IPS-20b (cell line): ENCODE data around the gene CD274.

ENCODE experiments used
- H3K27ac ChIP-seq: one replicate; pipeline ENCODE4 v1.5.1; 2013; ENCODE audit warnings: low read length
- H3K27me3 ChIP-seq: 2 replicates; pipeline ENCODE4 v1.6.1; 2013; ENCODE audit warnings: mild to moderate bottlenecking, low read length, inconsistent platforms; ENCODE audit not compliant: insufficient read depth
- H3K36me3 ChIP-seq: 2 replicates; pipeline ENCODE4 v1.6.1; 2013; ENCODE audit warnings: low read depth, mild to moderate bottlenecking, inconsistent platforms, low read length, moderate library complexity; ENCODE audit not compliant: insufficient read depth
- H3K4me1 ChIP-seq: 2 replicates; pipeline ENCODE4 v1.6.1; 2013; ENCODE audit warnings: mild to moderate bottlenecking, control low read depth, inconsistent platforms, low read length, moderate library complexity; ENCODE audit not compliant: insufficient read depth
- H3K4me3 ChIP-seq: 2 replicates; pipeline ENCODE4 v1.5.1; 2013; ENCODE audit warnings: mild to moderate bottlenecking, low read length, inconsistent platforms
- H3K9ac ChIP-seq: 2 replicates; pipeline ENCODE4 v1.6.1; 2013; ENCODE audit warnings: low read depth, mild to moderate bottlenecking, inconsistent platforms, low read length, moderate library complexity
- H3K9me3 ChIP-seq: 2 replicates; pipeline ENCODE4 v1.6.1; 2013; ENCODE audit warnings: mild to moderate bottlenecking, low read depth, low read length, inconsistent platforms; ENCODE audit not compliant: insufficient read depth

CD274 gene

DNA sequence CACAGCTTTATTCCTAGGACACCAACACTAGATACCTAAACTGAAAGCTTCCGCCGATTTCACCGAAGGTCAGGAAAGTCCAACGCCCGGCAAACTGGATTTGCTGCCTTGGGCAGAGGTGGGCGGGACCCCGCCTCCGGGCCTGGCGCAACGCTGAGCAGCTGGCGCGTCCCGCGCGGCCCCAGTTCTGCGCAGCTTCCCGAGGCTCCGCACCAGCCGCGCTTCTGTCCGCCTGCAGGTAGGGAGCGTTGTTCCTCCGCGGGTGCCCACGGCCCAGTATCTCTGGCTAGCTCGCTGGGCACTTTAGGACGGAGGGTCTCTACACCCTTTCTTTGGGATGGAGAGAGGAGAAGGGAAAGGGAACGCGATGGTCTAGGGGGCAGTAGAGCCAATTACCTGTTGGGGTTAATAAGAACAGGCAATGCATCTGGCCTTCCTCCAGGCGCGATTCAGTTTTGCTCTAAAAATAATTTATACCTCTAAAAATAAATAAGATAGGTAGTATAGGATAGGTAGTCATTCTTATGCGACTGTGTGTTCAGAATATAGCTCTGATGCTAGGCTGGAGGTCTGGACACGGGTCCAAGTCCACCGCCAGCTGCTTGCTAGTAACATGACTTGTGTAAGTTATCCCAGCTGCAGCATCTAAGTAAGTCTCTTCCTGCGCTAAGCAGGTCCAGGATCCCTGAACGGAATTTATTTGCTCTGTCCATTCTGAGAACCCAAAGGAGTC is at the start of gene CD274:
Gene CD274, plus strand, starts transcription at position 184 of the 733 bp plus-strand sequence. CDS start 5,572 bp downstream, outside the sequence.
- H3K9me3 ChIP-seq = no peaks in the 10 kb centered on the region
- no peaks in the 10 kb centered on the region for H3K36me3 ChIP-seq
- peak within 1 kb of the TSS; percentile 66 for H3K4me3 ChIP-seq
- no peaks in the 10 kb centered on the region for H3K27me3 ChIP-seq
- no peak within 1 kb of the TSS for H3K27ac ChIP-seq
- no peak within 1 kb of the TSS for H3K9ac ChIP-seq
- no peaks in the 10 kb centered on the region for H3K4me1 ChIP-seq

- Histone ChIP-seq H3K9ac (no peak overlapping the region), H3K27ac (no peak overlapping the region), H3K4me3 (no peak overlapping the region), H3K27me3 (no peaks in the 10 kb centered on the region), H3K36me3 (no peaks in the 10 kb centered on the region), H3K9me3 (peaks cover 8% of the 10 kb centered on the region), H3K4me1 (no peaks in the 10 kb centered on the region)
Observed at GRCh38 chr9:5402217-5402616, 48.1 kb upstream of the CD274 start.

DNA sequence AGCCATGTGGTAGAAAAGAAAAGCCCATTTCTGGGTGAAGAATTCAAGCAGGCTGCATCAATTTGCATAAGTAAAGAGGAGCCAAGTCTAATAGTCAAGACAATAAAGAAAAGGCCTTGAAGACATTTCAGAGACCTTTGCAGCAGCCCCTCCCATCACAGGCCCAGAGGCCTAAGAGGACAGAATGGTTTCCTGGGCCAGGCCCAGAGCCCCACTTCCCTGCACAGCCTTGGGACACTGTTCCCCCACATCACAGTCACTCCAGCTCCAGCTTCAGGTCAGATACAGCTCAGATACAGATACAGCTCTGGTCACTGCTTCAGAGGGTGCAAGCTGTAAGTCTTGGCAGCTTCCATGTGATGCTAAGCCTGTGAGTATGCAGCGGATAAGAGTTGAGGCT is 41.7 kb upstream of the CD274 start:
- Histone ChIP-seq H3K36me3 (no peaks in the 10 kb centered on the region), H3K4me3 (no peak overlapping the region), H3K4me1 (no peaks in the 10 kb centered on the region), H3K27ac (no peak overlapping the region), H3K27me3 (no peaks in the 10 kb centered on the region), H3K9ac (no peak overlapping the region), H3K9me3 (peaks cover 42% of the 10 kb centered on the region)

DNA sequence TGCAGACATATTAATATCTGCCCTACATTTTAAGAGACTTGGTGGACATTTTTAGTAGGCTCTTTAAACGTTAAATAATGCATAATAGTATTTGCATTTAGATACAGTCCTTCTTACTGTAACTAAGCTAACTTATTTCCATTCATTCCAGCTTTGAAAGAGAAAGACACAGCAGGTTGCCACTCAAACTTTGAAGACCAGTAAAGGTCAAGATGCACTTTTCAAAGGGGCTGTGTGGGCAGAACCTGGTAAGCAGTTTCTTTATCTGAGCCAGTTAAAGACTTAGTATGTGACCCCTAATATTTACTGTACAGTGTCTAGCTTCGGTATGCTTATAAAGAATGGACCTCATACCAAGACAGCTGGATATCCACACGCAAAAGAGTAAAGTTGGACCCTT is 33.4 kb upstream of the CD274 start:
- no peak overlapping the region for H3K27ac ChIP-seq
- no peaks in the 10 kb centered on the region for H3K36me3 ChIP-seq
- peaks cover 7% of the 10 kb centered on the region; the same call in 1 of the 2 replicates for H3K4me1 ChIP-seq
- no peaks in the 10 kb centered on the region for H3K27me3 ChIP-seq
- no peak overlapping the region for H3K9ac ChIP-seq
- no peak overlapping the region; the same call in 1 of the 2 replicates for H3K4me3 ChIP-seq
- H3K9me3 ChIP-seq = no peaks in the 10 kb centered on the region

DNA sequence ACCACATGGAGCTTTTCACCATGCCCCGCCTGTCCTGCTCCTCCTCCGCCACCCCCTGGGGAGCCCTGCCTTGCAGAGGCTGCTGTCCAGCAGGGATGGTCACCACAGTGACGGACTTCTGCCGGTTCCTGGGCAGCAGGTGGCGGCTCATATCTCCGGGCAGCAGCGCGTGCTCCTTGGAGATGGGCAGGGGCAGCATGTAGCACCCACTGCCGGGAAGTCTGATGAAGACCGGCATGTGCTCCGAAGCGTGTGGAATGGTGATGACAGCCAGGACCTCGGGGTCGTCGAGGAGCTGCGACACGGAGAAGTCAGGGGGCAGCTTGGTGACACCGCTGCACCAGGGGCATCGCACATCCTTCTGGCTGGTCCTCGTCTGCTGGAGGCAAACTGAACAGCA is 31.9 kb upstream of the CD274 start:
- Histone ChIP-seq H3K9me3 (no peaks in the 10 kb centered on the region), H3K9ac (no peak overlapping the region), H3K36me3 (no peaks in the 10 kb centered on the region), H3K4me1 (peaks cover 7% of the 10 kb centered on the region; the same call in 1 of the 2 replicates), H3K27ac (no peak overlapping the region), H3K27me3 (no peaks in the 10 kb centered on the region), H3K4me3 (no peak overlapping the region)

GRCh38 chr9:5419987-5420386 is 30.4 kb upstream of the CD274 start:
- no peak overlapping the region for H3K9ac ChIP-seq
- H3K36me3 ChIP-seq = no peaks in the 10 kb centered on the region
- H3K27ac ChIP-seq = no peak overlapping the region
- H3K9me3 ChIP-seq = no peaks in the 10 kb centered on the region
- peaks cover 7% of the 10 kb centered on the region; the same call in 1 of the 2 replicates for H3K4me1 ChIP-seq
- no peaks in the 10 kb centered on the region for H3K27me3 ChIP-seq
- no peak overlapping the region for H3K4me3 ChIP-seq

DNA sequence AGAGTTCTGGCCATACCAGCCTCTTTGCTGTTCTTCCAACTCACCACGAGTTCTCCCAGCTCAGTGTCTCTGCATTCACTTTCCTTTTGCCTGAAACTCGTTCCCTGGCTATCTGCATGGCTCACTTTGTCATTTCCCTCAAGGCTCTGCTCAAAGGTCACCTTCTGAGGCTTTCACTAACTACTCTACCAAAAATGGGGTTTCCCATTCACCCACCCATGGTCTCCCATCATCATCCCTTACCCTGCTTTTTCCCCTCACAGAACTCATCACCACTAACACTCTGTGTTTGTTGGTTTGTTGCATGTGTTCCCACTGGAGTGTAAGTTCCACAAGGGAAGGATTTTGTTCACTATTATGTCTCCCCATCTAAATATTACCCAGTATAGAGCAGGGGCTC is 29.2 kb upstream of the CD274 start:
- peaks cover 7% of the 10 kb centered on the region; the same call in 1 of the 2 replicates for H3K4me1 ChIP-seq
- H3K27ac ChIP-seq = no peak overlapping the region
- H3K9me3 ChIP-seq = no peaks in the 10 kb centered on the region
- no peak overlapping the region for H3K9ac ChIP-seq
- no peak overlapping the region for H3K4me3 ChIP-seq
- no peaks in the 10 kb centered on the region for H3K27me3 ChIP-seq
- no peaks in the 10 kb centered on the region for H3K36me3 ChIP-seq

DNA sequence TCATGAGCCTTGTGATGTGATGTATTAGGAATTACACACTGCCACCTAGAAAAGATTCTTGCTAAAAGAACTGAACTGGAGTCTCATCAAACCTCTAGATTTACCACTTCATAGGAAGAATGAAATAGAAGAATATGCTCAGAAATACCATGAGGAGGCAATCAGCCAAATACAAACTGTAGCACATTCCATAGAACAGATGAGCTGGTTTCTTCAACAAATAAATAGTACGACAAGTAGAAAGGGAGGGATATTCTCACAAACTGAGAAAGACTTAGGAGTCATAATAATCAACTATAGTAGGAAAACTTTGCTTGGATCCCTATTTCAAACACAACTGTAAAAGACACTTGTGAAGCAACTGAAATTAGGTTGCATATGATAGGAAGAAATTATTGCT is 28.1 kb upstream of the CD274 start:
- no peak overlapping the region for H3K9ac ChIP-seq
- no peaks in the 10 kb centered on the region for H3K36me3 ChIP-seq
- H3K9me3 ChIP-seq = no peaks in the 10 kb centered on the region
- H3K27ac ChIP-seq = no peak overlapping the region
- H3K4me1 ChIP-seq = no peaks in the 10 kb centered on the region; the same call in 1 of the 2 replicates
- no peak overlapping the region for H3K4me3 ChIP-seq
- H3K27me3 ChIP-seq = no peaks in the 10 kb centered on the region

- no peaks in the 10 kb centered on the region for H3K27me3 ChIP-seq
Observed at GRCh38 chr9:5425006-5425628, 25.2 kb upstream of the CD274 start.

DNA sequence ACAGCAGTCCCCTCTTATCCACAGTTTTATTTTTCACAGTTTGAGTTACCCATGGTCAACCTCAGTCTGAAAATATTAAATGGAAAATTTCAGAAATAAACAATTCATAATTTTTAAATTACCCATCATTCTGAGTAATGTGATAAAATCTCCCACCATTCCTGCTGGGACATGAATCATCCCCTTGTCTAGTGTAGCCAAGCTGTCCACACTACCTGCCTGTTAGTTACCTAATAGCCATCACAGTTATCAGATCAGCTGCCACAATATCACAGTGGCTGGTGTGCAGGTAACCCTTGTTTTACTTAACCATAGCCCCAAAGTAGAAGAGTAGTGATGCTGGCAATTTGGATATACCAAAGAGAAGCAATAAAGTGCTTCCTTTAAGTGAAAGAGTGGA is 23.3 kb upstream of the CD274 start:
- H3K4me3 ChIP-seq = no peak overlapping the region
- H3K4me1 ChIP-seq = no peaks in the 10 kb centered on the region
- no peaks in the 10 kb centered on the region for H3K36me3 ChIP-seq
- H3K9ac ChIP-seq = no peak overlapping the region
- H3K27ac ChIP-seq = no peak overlapping the region
- H3K9me3 ChIP-seq = no peaks in the 10 kb centered on the region
- no peaks in the 10 kb centered on the region for H3K27me3 ChIP-seq

More at GRCh38 chr9:5425006-5425628, 25.2 kb upstream of the CD274 start:
- no peaks in the 10 kb centered on the region for H3K4me1 ChIP-seq
- no peak overlapping the region for H3K4me3 ChIP-seq
- H3K9me3 ChIP-seq = no peaks in the 10 kb centered on the region
- no peaks in the 10 kb centered on the region for H3K36me3 ChIP-seq
- H3K9ac ChIP-seq = no peak overlapping the region
- H3K27ac ChIP-seq = no peak overlapping the region

DNA sequence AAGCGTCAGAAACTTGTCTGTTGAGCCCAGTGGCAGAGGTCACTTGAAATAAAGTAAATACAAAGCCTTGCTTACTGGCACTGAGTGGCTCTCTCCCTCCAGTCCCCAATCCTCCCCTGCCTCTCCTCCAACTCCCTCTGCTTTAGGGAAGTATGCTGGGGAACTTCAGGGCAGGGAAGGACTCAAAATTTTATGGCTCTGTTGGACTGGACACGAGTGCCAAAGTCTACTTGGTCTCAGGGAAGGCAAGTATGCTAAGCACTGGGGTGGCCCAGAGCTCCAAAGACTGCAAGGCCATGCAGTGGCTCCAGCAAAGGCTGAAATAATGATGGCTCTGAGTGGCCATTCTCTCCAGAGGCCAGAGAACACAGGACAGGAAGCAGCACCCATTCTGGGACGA is 22.2 kb upstream of the CD274 start:
- H3K9ac ChIP-seq = no peak overlapping the region
- H3K9me3 ChIP-seq = no peaks in the 10 kb centered on the region
- no peak overlapping the region for H3K27ac ChIP-seq
- H3K4me3 ChIP-seq = no peak overlapping the region
- no peaks in the 10 kb centered on the region for H3K27me3 ChIP-seq
- no peaks in the 10 kb centered on the region for H3K4me1 ChIP-seq
- H3K36me3 ChIP-seq = no peaks in the 10 kb centered on the region
